Keratinocyte (primary cell): Measurements from ENCODE around the gene MRPL44. TPM values are rescaled to one million over a fixed set of nuclear protein-coding genes. Genes with fewer than 3 reads are reported as not detected.

Experiments used
- DNase-seq: peaks from one replicate; pipeline ENCODE4 v3.0.0-alpha.2; 2011; ENCODE audit warnings: low read depth, missing footprints, low spot score
- FAIRE-seq: peaks from 2 replicates; lab custom pipeline; 2011; peaks lifted over from hg19 to GRCh38; lab: Jason Lieb, UNC
- H2AFZ ChIP-seq: 2 replicates; pipeline ENCODE4 v1.6.0; 2012; ENCODE audit warnings: low read length, control low read depth, inconsistent platforms; ENCODE audit not compliant: control insufficient read depth
- H3K27ac ChIP-seq: 2 replicates; pipeline ENCODE4 v1.5.1; 2011; ENCODE audit warnings: low read length; ENCODE audit not compliant: control insufficient read depth, insufficient read depth
- H3K27me3 ChIP-seq: 3 replicates; pipeline ENCODE4 v1.6.0; 2011; ENCODE audit warnings: low read length; ENCODE audit not compliant: control insufficient read depth, insufficient read depth; ENCODE audit errors: extremely low read depth
- H3K36me3 ChIP-seq, 2 experiments: 2 replicates in 1 of 2; 3 replicates in 1 of 2; pipeline ENCODE4 v1.5.1; 2011; ENCODE audit warnings: low read length in 2 of 2, mild to moderate bottlenecking in 1 of 2; ENCODE audit not compliant: control insufficient read depth in 2 of 2, insufficient read depth in 2 of 2; ENCODE audit errors: extremely low read depth in 1 of 2
- H3K4me1 ChIP-seq: 3 replicates; pipeline ENCODE4 v1.5.1; 2011; ENCODE audit warnings: low read length; ENCODE audit not compliant: control insufficient read depth, insufficient read depth; ENCODE audit errors: extremely low read depth
- H3K4me2 ChIP-seq: 3 replicates; pipeline ENCODE4 v1.6.0; 2011; ENCODE audit warnings: low read depth, low read length; ENCODE audit not compliant: control insufficient read depth, insufficient read depth; ENCODE audit errors: extremely low read depth
- H3K4me3 ChIP-seq, 3 experiments: fragments of 200-600 bp in 1 of 3; sonication (generic) in 1 of 3; 2 replicates in 2 of 3; 3 replicates in 1 of 3; pipeline ENCODE4 v1.5.1; 2011 to 2016; ENCODE audit warnings: low read length in 3 of 3, mild to moderate bottlenecking in 3 of 3, control low read depth in 2 of 3, inconsistent platforms in 1 of 3, low read depth in 1 of 3, mixed read lengths in 1 of 3, mixed run types in 1 of 3, moderate library complexity in 1 of 3; ENCODE audit not compliant: control insufficient read depth in 2 of 3, insufficient read depth in 2 of 3; ENCODE audit errors: extremely low read depth in 1 of 3
- H3K79me2 ChIP-seq: 2 replicates; pipeline ENCODE4 v1.6.0; 2012; ENCODE audit warnings: low read length; ENCODE audit not compliant: control insufficient read depth, insufficient read depth
- H3K9ac ChIP-seq: 3 replicates; pipeline ENCODE4 v1.6.0; 2011; ENCODE audit warnings: low read length; ENCODE audit not compliant: control insufficient read depth, insufficient read depth; ENCODE audit errors: extremely low read depth
- H3K9me1 ChIP-seq: 3 replicates; pipeline ENCODE4 v1.6.0; 2011; ENCODE audit warnings: low read length; ENCODE audit not compliant: control insufficient read depth, insufficient read depth; ENCODE audit errors: extremely low read depth
- H3K9me3 ChIP-seq: 2 replicates; pipeline ENCODE4 v1.5.1; 2012; ENCODE audit warnings: low read depth, low read length; ENCODE audit not compliant: control insufficient read depth
- H4K20me1 ChIP-seq: 3 replicates; pipeline ENCODE4 v1.6.0; 2011; ENCODE audit warnings: low read length; ENCODE audit not compliant: control insufficient read depth, insufficient read depth; ENCODE audit errors: extremely low read depth
- EZH2 ChIP-seq: IDR thresholded peaks from one replicate; pipeline ENCODE4 v1.6.1; 2012; ENCODE audit warnings: inconsistent platforms, mild to moderate bottlenecking, low read length, moderate library complexity
- dilution Hi-C: fragments of 300-500 bp; cut with MboI; formaldehyde crosslinking; loops from one replicate; pipeline ENCODE4 v1.7.0; 2020; ENCODE audit warnings: low sequenced_read_pairs; ENCODE audit not compliant: extremely low pct_ligation_motif_present
- polyA plus RNA-seq, 5 experiments: library from polyadenylated mRNA; depleted of rRNA in 3 of 5; stranded (reverse) in 3 of 5; stranded (forward) in 1 of 5; unstranded in 1 of 5; fragments of >200 nt; gene quantifications; 1 replicate in 1 of 5; 2 replicates in 3 of 5; 3 replicates in 1 of 5; pipeline versions ENCODE4 v1.2.1 to v1.2.3, GENCODE V29; 2011 to 2012; ENCODE audit warnings: missing spikeins in 2 of 5, low read depth in 1 of 5, low replicate concordance in 1 of 5
- TF ChIP-seq, protein P1 (sequence below), 3 experiments: IDR thresholded peaks in 1 of 3; conservative IDR thresholded peaks in 1 of 3; optimal IDR thresholded peaks in 1 of 3; 2 replicates in 2 of 3; 3 replicates in 1 of 3; pipeline versions ENCODE3 to v1.5.1; 2011; ENCODE audit warnings: low read length in 3 of 3, mild to moderate bottlenecking in 3 of 3, moderate library complexity in 2 of 3, control low read depth in 1 of 3, inconsistent platforms in 1 of 3; ENCODE audit not compliant: insufficient read depth in 2 of 3; ENCODE audit errors: extremely low read depth in 1 of 3

MRPL44 gene
- polyA plus RNA-seq, 1 donor (not counting 4 experiments of a cell fraction or from before 2014, with no cell fraction given) = 27.1 TPM

DNA sequence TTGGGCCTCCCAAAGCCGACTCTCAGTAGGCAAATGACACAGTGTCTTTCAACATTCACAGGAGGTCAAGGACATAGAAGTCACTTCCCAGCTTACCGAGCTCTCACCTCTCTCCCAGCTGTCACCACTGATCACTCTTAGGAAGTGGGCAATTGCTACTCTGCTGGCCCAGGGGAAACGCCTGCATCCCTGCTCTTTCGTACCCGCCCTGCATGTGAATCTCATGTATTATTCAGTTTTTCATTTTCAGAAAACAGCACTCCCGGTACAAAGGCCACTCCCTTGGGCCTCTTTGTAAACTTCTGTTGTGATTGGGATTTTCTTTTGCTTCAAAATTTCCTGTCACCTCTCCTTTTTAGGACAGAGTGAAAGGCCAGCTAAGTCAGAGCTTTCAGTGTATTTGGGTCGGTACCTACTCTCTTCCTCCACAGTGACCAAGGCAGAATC lies 15.4 kb downstream of the MRPL44 start:
- Histone ChIP-seq H3K79me2 (no peaks in the 10 kb centered on the region), H3K36me3 (peaks cover 9 to 13% of the 10 kb centered on the region in 2 experiments), H4K20me1 (no peaks in the 10 kb centered on the region), H3K4me2 (no peak overlapping the region), H3K4me3 (no peak overlapping the region), H3K9me3 (no peaks in the 10 kb centered on the region), H3K9ac (no peak overlapping the region), H3K9me1 (no peaks in the 10 kb centered on the region), H3K27ac (no peak overlapping the region), H2AFZ (no peak overlapping the region), H3K27me3 (no peaks in the 10 kb centered on the region), H3K4me1 (peaks cover 7% of the 10 kb centered on the region)
- dilution Hi-C loops = no loop called here
- no peak for FAIRE-seq
- no peak for TF ChIP-seq EZH2
- TF ChIP-seq, protein P1, sequence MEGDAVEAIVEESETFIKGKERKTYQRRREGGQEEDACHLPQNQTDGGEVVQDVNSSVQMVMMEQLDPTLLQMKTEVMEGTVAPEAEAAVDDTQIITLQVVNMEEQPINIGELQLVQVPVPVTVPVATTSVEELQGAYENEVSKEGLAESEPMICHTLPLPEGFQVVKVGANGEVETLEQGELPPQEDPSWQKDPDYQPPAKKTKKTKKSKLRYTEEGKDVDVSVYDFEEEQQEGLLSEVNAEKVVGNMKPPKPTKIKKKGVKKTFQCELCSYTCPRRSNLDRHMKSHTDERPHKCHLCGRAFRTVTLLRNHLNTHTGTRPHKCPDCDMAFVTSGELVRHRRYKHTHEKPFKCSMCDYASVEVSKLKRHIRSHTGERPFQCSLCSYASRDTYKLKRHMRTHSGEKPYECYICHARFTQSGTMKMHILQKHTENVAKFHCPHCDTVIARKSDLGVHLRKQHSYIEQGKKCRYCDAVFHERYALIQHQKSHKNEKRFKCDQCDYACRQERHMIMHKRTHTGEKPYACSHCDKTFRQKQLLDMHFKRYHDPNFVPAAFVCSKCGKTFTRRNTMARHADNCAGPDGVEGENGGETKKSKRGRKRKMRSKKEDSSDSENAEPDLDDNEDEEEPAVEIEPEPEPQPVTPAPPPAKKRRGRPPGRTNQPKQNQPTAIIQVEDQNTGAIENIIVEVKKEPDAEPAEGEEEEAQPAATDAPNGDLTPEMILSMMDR (optimal IDR thresholded peaks at IDR 0.05 in 1 of 3, IDR thresholded peaks at IDR 0.05 in 1 of 3, conservative IDR thresholded peaks at IDR 0.05 in 1 of 3; ENCODE audit: extremely low read depth in 1 of 3, insufficient read depth in 2 of 3, low read length in 3 of 3) = no peak
- no peak for DNase-seq

DNA sequence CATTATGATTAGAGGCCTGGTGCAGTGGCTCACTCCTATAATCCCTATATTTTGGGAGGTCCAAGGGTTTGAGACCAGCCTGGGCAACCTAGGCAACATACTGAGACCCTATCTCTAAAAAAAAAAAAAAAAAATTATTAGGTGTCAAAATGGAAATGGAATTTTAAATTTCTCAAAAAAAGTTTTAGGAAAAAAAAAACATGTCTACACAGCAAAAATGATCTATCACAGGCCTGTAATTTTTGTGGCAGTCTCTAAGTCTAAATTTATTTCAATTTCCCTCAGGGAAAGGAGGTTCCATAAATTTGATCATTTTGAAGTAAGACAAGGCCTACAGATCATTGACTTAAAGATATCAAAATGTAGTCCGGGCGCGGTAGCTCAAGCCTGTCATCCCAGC lies 16.3 kb downstream of the MRPL44 start:
- no peak overlapping the region for H3K4me2 ChIP-seq
- H3K9me1 ChIP-seq = no peaks in the 10 kb centered on the region
- H3K4me1 ChIP-seq = peaks cover 8% of the 10 kb centered on the region
- TF ChIP-seq, protein P1 (optimal IDR thresholded peaks at IDR 0.05 in 1 of 3, IDR thresholded peaks at IDR 0.05 in 1 of 3, conservative IDR thresholded peaks at IDR 0.05 in 1 of 3; ENCODE audit: extremely low read depth in 1 of 3, insufficient read depth in 2 of 3, low read length in 3 of 3) = no peak
- TF ChIP-seq EZH2 = no peak
- peaks cover 14 to 21% of the 10 kb centered on the region in 2 experiments for H3K36me3 ChIP-seq
- no peaks in the 10 kb centered on the region for H3K79me2 ChIP-seq
- H2AFZ ChIP-seq = no peak overlapping the region
- H3K9me3 ChIP-seq = no peaks in the 10 kb centered on the region
- no peak overlapping the region for H3K4me3 ChIP-seq
- no peaks in the 10 kb centered on the region for H4K20me1 ChIP-seq
- H3K27me3 ChIP-seq = no peaks in the 10 kb centered on the region
- no peak for FAIRE-seq
- DNase-seq = no peak
- no peak overlapping the region for H3K27ac ChIP-seq
- no peak overlapping the region for H3K9ac ChIP-seq
- dilution Hi-C loops = no loop called here
